HG02973 (cell line): Measurements from ENCODE around the gene BAIAP2.
"Not testable (repeated sequence)": the region's sequence is repeated elsewhere in the genome, so short reads cannot be mapped to it uniquely, and the experiment has no call there.

ENCODE experiments used
- ATAC-seq: cut with Tn5 transposase; IDR thresholded peaks from one replicate; pipeline ENCODE4 v1.9.1; 2021; ENCODE audit warnings: moderate library complexity; ENCODE audit not compliant: unreplicated experiment

BAIAP2 gene

DNA sequence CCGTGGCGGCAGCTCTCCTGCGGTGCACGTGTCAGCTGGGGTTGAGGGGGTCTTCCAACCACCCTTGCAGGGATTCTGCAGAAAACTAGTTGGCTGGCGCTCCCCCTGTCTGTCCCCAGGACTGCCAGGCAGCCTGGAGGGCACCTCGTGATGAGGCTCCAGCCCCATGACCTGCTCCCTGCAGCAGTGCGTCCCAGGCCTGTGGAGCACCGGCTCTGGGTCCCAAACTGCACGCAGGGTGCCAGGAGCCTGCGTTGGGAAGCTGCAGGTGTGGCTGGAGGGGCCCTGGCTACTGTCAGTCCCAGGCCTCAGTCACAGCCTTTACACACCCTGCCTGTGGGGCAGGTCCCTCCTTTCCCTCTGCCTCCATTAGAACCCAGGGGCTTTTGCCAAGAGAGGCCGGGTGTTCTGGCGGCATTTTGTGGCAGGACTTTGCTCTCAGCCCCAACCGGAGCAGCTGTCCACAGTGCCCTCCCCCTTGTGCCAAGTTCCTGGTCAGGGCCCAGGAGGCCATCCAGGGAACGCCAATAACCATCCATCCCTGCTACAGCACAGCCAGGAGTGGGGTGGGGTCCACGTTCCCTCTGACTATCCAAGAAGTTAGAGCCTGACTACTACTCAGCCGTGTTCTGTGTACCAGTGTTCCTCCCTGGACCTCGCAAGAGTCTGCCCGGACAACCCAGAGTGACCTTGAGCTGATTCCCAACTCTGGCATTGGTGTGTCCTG lies 34.2 kb upstream of the BAIAP2 start:
- ATAC-seq = no peak

DNA sequence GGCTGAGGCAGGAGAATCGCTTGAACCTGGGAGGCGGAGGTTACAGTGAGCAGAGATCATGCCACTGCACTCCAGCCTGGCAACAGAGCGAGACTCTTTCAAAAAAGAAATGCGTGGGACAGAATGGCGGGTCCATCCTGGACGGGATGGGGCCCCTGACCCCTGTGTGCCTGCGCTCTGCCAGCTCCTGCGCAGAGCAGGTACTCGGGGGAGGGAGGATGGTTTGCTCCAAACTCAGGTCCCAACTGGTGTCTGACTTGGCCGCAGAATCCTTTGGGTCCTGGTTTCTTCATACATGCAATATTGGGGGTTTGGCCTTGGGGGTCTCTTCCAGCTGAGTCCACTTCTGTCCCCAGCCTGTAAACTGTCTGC lies 33.0 kb upstream of the BAIAP2 start:
- no peak for ATAC-seq

DNA sequence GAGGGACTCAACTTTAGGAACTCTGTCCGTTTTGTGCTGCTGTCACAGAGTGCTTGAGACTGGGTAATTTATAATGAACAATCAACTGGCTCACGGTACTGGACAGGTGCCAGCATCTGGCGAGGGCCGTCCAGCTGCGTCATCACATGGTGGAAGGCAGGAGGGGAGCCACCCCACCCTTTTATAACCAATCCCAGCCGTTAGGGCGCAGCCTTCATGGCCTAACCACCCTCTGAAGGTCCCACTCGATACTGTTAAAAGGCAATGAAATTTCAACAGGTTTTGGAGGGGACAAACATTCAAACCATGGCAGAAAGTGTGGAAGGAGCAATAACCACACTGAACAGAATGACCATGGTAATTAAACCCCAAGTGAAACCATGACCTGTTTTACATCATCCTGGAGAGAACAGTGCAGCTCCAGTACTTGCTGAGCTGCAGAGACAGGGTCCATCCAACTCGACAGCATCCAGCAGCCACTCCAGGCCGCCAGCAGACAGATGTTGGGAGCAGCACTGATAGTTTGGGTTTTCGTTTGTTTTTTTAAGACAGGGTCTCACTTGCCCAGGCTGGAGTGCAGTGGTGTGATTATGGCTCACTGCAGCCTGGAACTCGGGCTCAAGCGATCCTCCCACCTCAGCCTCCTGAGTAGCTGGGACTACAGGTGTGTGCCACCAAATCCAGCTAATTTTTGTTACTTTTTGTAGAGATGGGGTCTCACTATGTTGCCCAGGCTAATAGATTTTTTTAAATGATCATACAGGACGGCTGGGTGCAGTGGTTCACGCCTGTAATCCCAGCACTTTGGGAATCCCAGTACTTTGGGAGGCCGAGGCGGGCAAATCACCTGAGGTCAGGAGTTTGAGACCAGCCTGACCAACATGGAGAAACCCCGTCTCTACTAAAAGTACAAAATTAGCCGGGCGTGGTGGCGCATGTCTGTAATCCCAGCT lies 32.3 kb upstream of the BAIAP2 start:
- no peak for ATAC-seq

DNA sequence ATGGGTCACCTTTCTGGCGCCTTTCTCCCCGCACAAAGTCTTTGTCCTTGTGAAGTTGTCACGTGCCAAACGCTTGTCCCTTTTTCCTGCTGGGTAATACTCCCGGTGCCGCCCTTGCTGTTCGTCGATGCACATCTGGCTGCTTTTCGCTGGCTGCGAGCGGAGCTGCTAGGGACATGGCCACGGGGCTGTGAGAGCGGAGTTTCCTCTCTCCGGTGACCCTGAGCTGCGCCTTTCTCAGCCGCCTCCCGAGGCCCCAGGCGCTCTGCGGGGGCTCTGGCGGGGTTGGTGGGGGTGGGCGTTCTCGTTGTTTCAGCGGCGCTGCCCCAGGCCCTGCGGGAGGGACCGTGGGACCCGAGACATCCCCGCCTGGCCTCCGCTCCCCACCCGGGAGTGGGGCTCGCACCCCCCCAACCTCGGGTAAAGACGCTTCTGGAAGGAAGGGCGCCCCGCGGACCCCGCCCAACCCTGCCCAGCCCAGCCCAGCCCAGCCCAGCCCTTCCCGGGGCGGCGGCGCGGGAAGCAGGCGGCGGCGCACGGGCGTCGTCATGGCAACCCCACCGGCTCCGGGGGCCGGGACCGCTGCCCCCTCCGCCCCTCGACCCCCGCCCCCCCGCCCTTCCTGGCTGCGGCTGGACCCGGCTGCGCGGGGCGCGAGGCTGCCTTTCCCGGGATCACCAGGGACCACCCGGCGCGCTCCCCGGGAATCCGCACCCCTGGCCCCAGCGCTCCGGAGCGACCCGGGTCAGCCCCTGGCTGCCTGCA lies 31.1 kb upstream of the BAIAP2 start:
- no peak for ATAC-seq

DNA sequence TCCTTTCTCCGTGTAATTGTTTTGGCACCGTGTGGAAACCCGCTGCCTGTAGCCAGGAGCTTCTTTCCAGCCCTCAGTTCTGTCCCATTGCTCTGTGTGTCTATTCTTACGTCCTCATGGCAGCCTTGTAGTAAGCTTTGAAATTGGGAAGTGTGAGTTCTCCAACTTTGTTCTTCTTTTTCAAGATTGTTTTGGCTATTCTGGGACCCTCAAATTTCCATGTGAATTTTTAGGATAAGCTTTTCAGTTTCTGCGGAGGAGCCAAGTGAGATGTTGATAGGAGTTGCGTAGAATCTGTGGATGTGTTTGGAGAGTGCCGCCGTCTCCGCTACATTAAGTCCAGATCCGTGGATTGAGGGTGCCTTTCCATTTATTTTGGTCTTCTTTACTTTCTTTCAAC lies 28.1 kb upstream of the BAIAP2 start:
- no peak for ATAC-seq

DNA sequence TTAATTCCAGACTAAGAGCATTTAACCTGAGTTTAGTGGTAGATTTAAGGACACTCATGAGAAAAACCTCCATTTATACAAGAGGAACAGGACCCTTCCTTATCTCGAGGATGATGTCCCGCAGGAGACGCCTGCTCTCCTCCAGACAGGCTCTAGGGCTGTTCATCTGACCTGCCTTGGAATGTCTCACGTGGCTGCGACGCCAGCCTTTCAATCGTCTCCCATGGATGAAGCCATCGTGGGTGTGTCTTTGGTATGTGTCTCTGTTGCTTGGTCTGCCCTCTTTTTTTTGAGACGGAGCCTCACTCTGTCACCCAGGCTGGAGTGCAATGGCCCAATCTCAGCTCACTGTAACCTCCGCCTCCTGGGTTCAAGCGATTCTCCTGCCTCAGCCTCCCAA lies 26.8 kb upstream of the BAIAP2 start:
- no peak for ATAC-seq

DNA sequence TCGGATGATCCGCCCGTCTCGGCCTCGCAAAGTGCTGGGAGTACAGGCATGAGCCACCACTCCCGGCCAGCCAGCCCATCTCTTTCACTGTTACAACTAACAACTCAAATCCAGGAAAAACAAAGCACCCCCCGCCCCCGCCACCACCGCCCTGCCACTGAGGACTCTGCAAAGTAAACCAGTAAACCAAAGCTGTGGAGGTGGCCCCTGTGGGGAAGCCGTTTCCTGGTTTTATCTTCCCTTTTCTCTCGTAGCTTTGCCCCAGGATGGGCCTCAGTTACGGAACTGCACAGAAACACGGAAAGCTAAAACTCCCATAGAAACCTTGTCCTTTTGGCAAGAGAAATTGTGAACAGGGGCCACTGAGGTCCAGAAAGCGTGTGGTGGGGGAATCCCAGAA lies 25.8 kb upstream of the BAIAP2 start:
- no peak for ATAC-seq

DNA sequence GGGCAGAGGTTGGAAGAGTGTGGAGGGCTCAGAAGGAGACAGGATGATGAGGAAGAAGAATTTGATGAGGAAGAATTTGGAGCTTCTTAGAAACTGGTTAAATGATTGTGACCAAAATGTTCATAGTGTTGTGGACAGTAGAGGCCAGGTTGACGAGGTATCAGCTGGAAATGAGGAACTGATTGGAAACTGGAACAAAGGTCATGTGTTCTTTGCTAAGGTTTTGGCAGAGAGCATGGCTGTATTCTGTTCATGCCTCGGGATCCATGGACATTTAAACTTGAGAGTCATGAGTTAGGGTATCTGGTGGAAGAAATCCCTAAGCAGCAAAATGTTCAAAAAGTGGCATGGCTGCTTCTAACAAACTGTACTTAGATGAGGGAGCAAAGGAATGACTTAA lies 24.0 kb upstream of the BAIAP2 start:
- no peak for ATAC-seq

DNA sequence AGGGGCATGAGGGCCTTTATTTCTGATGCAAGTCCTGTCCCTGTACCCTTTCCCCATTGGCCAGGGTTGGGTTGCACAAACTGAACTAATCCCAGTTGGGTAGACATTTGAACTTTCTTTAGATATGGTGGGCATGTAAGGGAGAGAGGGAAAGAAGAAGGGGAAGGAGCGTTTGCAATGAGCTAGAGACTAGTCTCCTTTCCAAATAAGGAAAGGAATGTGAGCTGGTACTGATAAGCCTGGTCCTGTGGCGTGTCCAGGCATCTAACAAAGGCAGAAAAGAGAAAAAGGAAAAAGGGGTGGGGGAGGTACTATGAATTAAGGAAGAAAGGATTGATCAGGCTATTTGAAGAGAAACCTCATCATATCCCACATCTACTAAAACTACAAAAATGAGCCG lies 23.0 kb upstream of the BAIAP2 start:
- no peak for ATAC-seq

DNA sequence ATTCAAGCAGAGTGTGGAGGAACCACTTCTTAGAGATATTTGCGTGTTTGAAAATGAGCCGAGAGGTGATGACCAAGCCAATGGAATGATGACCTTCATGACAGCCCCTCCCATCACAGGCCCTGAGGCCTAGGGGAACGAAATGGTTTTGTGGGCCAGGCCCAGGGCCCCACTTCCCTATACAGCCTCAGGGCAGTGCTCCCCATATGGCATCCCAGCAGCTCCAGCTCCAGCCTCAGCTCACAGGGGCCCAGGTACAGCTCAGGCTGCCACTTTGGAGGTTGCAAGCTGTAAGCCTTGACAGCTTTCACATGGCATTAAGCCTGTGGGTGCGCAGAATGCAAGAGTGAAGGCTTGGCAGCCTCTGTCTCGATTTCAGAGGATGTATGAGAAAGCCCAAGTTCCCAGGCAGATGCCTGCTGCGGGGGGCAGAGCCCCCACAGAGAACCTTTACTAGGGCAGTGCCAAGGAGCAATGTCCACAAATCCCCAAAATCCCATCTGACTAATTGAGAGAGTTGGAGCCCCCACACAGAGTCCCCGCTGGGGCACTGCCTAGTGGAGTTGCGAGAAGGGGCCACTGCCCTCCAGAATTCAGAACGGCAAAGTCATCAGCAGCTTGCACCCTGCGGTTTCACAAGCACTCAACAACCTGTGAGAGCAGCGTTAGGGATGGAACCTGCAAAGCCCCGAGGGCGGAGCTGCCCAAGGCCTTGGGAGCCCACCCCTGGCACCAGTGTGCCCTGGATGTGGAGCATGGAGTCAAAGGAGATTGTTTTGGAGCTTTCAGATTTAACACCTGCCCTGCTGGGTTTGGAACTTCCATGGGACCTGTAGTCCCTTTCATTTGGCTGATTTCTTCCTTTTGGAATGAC lies 22.1 kb upstream of the BAIAP2 start:
- ATAC-seq = no peak

DNA sequence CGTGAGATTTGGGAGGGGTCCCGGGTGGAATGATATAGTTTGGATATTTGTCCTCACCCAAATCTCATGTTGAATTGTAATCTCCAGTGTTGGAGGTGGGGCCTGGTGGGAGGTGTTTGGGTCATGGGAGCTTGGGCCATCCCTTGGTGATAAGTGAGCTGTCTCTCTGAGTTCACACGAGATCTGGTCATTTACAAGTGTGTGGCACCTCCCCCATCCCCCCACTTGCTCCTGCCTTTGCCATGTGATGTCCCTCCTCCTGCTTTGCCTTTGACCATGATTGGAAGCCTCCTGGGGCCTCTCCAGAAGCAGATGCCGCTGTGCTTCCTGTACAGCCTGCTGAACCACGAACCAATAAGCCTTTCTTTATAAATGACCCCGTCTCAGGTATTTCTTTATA lies 21.3 kb upstream of the BAIAP2 start:
- ATAC-seq = no peak

DNA sequence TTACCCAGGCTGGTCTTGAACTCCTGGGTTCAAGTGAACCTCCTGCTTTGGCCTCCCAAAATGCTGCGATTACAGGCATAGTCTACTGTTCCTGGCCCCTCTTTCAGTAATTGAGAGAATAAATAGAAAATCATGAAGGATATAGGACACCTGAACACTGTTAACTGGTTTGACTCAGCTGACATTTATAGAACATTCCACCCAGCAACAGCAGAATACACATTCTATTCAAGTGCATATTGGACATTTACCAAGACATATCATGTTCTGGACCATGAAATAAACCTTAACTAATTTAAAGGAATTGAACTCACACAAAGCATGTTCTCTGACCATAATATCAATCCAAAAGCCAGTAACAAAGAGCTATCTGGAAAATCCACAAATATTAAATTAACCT lies 19.8 kb upstream of the BAIAP2 start:
- ATAC-seq = no peak

DNA sequence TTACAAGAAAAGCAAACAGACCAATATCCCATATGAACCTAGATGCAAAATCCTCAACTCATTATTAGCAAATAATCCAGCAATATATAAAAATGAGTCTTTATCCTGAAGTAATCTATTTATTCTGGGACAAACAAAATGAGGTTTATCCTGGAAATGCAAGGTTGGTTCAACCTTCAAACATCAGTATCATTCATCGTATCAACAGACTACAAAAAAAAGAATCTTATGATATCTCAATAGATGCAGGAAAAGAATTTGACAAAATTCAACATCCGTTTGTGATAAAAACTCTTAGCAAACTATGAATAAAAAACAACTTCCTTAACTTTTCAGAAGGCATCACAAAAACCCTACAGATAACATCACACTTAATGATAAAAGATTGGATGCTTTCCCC lies 18.4 kb upstream of the BAIAP2 start:
- no peak for ATAC-seq

DNA sequence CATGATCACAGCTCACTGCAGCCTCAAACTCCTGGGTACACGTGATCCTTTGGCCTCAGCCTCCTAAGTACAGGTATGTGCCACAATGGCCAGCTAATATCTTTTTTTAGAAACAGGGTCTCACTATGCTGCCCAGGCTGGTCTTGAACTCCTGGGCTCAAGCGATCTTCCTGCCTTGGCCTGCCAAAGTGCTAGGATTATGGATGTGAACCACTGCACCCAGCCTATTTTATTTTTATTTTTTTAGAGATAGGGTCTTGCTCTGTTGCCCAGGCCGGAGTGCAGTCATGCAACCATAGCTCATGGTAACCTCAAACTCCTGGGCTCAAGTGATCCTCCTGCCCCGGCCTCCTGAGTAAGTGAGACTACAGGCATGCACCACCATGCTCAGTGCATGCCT lies 17.6 kb upstream of the BAIAP2 start:
- not testable (repeated sequence) for ATAC-seq

DNA sequence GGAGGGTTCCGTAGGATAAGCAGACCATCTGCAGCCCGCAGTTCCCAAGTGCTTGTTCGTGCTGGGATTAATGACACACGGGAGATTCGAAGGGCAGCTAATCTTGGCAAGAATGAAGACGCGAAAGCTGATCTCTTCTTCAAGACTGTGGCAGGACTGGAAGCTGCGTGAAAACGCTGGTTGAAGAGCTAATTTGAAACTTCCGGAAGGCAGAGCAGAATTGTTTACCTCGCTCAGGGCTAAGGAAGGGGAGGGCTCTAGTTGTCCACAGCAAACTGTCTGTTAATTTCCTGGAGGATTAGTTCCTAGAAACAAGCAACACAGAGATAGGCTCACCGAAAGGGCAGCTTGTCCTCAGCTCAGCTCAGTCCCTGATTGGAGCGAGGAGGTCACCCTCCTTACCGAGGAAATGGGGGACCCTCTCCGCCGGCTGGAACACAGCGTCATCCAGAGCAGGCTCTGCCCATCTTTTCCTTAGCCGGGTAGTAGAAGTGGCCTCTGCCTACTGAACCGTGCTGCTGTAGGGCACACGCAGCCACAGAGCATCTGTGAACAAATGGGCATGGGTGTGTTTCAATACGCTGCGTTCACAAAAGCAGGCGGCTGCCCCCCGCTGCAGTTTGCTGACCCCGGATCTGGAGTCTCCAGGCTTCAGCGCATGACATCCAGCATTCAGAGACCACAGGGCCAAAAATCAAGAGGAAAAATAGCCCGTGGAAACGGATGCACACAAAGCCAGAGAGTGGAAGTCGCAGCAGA lies 16.7 kb upstream of the BAIAP2 start:
- ATAC-seq = no peak

DNA sequence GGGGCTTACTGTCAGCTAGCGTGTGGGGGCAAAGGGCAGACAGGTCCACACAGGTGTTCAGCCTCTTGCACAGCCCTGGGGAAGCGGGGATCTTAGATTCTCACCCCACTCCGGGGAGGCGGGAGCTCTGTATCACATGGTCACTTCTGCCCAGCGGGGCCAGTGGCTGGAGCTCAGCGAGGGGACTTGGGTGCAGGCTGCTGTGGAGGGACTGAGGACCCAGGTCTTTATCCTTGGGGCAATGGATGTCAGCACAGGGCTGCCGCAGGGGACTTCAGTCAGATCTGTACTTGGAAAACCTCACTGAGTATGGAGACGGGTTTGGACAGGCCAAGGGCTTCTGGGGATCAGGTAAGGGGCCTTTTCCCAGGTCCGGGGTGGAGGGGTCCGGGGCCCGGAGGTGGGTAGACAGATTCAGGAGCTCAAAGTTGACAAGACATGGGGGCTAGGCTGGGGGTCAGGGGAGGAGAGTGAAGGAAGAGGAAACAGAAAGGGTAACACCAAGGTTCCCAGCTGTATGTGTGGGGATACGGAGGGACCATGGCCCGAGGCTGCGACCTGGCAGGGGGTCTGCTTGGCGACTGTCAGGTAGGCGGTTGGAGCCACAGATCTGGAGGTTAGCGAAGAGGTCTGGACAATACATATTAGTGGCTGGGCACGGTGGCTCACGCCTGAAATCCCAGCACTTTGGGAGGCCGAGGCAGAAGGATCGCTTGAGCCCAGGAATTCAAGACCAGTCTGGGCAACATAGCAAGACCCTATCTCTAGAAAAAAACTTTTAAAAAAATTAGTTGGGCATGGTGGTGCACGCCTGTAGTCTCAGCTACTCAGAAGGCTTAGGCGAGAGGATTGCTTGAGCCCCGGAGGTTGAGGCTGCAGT lies 15.1 kb upstream of the BAIAP2 start:
- ATAC-seq = no peak

DNA sequence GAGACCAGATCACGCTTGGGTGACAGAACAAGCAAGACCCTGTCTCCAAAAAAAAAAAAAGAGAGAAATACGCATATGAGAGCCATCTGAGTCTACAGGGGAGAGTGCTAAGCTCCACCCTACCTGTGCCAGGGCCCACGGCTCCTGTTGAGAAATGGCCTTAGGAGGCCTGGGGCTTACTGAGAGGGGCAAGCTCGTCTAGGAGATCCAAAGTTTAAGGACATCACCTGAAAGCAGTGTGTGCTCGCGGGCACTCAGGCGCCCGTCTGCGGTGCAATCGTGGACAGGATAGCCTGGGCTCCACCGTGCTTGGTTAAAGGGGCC lies 14.5 kb upstream of the BAIAP2 start:
- ATAC-seq = no peak

DNA sequence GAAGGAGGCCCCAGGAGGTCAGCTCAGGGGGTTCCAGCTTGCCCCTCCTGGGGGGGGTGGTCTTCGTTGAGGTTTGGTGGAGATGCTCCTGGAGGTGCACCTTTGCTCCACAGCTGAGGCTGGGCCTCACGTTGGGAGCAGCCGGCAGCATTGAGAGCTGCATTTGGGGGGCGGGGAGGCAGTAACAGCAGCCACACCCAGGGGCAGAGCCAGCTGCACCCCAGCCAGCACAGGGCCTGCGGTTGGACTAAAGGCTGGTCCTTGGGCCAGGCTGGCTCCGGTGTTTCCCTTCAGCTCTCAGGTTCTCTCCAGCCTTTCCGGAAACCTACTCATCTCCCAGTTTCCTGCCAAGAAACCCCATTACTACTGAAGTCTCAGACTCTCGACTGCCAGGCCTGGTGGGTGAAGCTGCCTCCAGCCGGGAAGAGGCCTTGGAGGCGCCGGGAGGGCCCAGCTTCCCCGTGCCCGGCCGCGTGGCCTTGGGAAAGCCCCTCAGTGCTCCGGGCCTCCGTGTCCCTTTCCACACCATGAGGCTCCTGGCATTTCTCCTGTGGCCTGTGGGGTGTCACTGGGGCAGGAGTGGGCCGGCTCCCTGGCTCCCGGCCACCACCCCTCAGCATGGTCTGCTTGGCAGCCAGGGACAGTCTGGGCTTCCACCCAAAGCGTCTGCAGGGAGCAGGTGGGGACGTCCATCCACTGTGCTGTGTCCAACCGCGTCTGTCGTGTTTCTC lies 14.0 kb upstream of the BAIAP2 start:
- ATAC-seq = no peak
